NB4 (cell line): Measurements from ENCODE around the gene THAP2.

Experiments used
- DNase-seq: peaks from one replicate; pipeline ENCODE4 v3.0.0; 2010; ENCODE audit warnings: low read depth
- H3K4me3 ChIP-seq: one replicate; pipeline ENCODE4 v1.5.1; 2011; ENCODE audit warnings: mild to moderate bottlenecking, low read depth, low read length, moderate library complexity
- CTCF ChIP-seq: IDR thresholded peaks from one replicate; pipeline ENCODE4 v1.5.1; 2012; ENCODE audit warnings: low read depth, low read length
- MAX ChIP-seq: IDR thresholded peaks from 2 replicates; pipeline ENCODE4 v1.6.1; 2011; ENCODE audit warnings: low read depth, low read length
- MYC ChIP-seq: IDR thresholded peaks from 2 replicates; pipeline ENCODE4 v1.6.1; 2011; ENCODE audit warnings: low read depth, low read length
- POLR2A ChIP-seq: IDR thresholded peaks from 2 replicates; pipeline ENCODE4 v1.6.1; 2011; ENCODE audit warnings: mild to moderate bottlenecking; ENCODE audit not compliant: insufficient read length; ENCODE audit errors: extremely low read depth

THAP2 gene

GRCh38 chr12:71662849-71663560, 1.1 kb upstream of the THAP2 start:
- peak; percentile 78 for DNase-seq
- H3K4me3 ChIP-seq: peak overlapping the region; percentile 79
- TF ChIP-seq CTCF (no peak), POLR2A (no peak), MAX (no peak), MYC (no peak)

DNA sequence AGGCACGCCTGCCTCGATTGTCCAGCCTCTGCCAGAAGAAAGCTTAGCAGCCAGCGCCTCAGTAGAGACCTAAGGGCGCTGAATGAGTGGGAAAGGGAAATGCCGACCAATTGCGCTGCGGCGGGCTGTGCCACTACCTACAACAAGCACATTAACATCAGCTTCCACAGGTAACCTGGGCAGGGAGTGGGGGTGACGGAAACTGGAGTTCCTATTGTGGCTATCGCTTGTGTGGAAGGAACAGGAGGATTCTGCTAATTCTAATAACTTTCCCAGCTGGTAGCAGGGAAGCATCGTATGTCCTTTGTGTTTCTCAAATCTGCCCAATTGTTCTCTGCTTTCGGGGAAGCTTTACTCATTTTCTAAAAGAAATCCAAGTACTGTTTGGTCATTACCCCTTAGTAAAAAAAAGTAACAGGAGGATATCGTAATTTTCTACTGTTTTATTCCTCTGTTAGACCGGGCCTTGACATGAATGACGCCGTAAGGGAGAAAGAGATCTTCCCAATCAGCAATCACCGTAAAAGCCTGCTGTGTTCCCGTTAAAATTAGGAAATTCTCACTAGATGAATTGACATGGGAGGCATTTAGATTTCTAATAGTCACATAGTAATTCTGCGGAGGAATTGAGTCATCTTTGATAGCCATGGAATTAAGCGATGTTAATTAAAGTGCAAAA, 449 bp downstream of the THAP2 start:
- no peak for DNase-seq
- H3K4me3 ChIP-seq: peak overlapping the region; percentile 79
- TF ChIP-seq MAX (no peak), POLR2A (no peak), CTCF (no peak), MYC (no peak)

GRCh38 chr12:71665090-71665463, 976 bp downstream of the THAP2 start:
- TF ChIP-seq MYC (no peak), MAX (no peak), POLR2A (no peak), CTCF (no peak)
- H3K4me3 ChIP-seq: peak overlapping the region; percentile 79
- no peak for DNase-seq

DNA sequence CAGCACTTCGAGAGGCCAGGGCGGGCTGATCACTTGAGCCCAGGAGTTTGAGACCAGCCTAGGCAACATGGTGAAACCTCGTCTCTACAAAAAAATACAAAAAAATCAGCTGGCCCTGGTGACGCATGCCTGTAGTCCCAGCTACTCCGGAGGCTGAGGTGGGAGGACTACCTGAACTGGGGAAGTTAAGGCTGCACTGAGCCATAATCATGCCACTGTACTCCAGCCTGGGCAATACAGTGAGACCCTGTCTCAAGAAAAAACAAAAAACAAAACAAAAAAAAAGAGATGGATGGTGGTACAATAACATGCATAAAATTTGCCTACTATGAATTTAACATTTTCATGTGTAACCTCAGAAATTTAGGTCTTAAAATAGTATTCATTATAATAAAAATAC, 2.2 kb downstream of the THAP2 start:
- TF ChIP-seq MAX (no peak), CTCF (no peak), MYC (no peak), POLR2A (no peak)
- DNase-seq: no peak
- H3K4me3 ChIP-seq: no peak overlapping the region

- no peak for TF ChIP-seq POLR2A
- TF ChIP-seq MYC: no peak
- no peak for TF ChIP-seq MAX
- TF ChIP-seq CTCF: no peak
- DNase-seq: no peak
- no peak overlapping the region for H3K4me3 ChIP-seq
Measured at GRCh38 chr12:71671311-71671710, 7.2 kb downstream of the THAP2 start.
